GM12878 (cell line): ENCODE results near the gene PKP2.

Experiments used
- BMI1 ChIP-seq: fragments of 450-650 bp; IDR thresholded peaks from 2 replicates; pipeline ENCODE4 v1.6.1; 2016; ENCODE audit warnings: mild to moderate bottlenecking, moderate library complexity, borderline replicate concordance
- CHD2 ChIP-seq: IDR thresholded peaks from 2 replicates; pipeline ENCODE4 v1.6.1; 2011; ENCODE audit warnings: low read depth, low read length, improper control_type of control experiment, borderline replicate concordance
- CTCF ChIP-seq, 3 experiments: IDR thresholded peaks in 2 of 3; conservative IDR thresholded peaks in 1 of 3; 2 replicates each; pipeline ENCODE4 v1.5.1; 2011; ENCODE audit warnings: low read depth in 3 of 3, low read length in 3 of 3, mild to moderate bottlenecking in 3 of 3, control low read depth in 2 of 3, moderate library complexity in 2 of 3, inconsistent platforms in 1 of 3, mixed read lengths in 1 of 3; ENCODE audit not compliant: control insufficient read depth in 2 of 3, insufficient read depth in 1 of 3; ENCODE audit errors: extremely low read depth in 1 of 3
- GABPA ChIP-seq: IDR thresholded peaks from 2 replicates; pipeline ENCODE4 v1.6.1; 2014; ENCODE audit warnings: antibody characterized with exemption, low read depth, mild to moderate bottlenecking, inconsistent platforms
- JUNB ChIP-seq: IDR thresholded peaks from 2 replicates; pipeline ENCODE4 v1.6.1; 2016; ENCODE audit warnings: antibody characterized with exemption, mild to moderate bottlenecking
- JUND ChIP-seq: IDR thresholded peaks from 2 replicates; pipeline ENCODE4 v1.6.1; 2012; ENCODE audit warnings: low read depth, mild to moderate bottlenecking, low read length, improper control_type of control experiment, moderate library complexity
- PAX5 ChIP-seq: IDR thresholded peaks from 2 replicates; pipeline ENCODE4 v1.6.1; 2011; ENCODE audit warnings: low read depth, low read length, borderline replicate concordance
- ZNF384 ChIP-seq: IDR thresholded peaks from 2 replicates; pipeline ENCODE4 v1.6.1; 2012; ENCODE audit warnings: low read depth, mild to moderate bottlenecking, low read length, improper control_type of control experiment, borderline replicate concordance
- TF ChIP-seq, protein P1 (sequence below): IDR thresholded peaks from 2 replicates; pipeline ENCODE4 v1.6.1; 2011; ENCODE audit warnings: mild to moderate bottlenecking, low read depth, low read length, moderate library complexity; ENCODE audit not compliant: insufficient replicate concordance

DNA sequence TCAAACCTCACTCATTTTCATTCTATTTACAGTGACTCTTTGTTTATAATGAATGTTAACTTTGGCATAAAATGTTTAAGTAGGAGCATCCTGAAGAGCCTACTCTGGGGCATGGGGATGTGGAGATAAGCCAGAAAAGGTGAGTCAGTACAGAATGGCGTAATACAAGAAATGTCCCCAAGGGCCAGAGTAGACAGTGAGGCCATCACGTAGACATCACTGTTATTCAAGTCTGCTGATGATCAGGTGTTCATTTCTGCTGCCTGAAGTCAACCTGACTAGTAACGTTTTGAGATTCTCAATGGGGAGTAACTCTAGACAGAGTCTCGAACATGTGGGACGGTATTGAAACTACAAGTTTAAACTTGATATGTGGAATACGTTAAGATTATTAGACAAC lies 47.6 kb upstream of the PKP2 start:
- TF ChIP-seq, protein P1, sequence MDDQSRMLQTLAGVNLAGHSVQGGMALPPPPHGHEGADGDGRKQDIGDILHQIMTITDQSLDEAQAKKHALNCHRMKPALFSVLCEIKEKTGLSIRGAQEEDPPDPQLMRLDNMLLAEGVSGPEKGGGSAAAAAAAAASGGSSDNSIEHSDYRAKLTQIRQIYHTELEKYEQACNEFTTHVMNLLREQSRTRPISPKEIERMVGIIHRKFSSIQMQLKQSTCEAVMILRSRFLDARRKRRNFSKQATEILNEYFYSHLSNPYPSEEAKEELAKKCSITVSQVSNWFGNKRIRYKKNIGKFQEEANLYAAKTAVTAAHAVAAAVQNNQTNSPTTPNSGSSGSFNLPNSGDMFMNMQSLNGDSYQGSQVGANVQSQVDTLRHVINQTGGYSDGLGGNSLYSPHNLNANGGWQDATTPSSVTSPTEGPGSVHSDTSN, result no peak
- TF ChIP-seq CTCF (IDR thresholded peaks at IDR 0.05 in 2 of 3, conservative IDR thresholded peaks at IDR 0.05 in 1 of 3; ENCODE audit: control insufficient read depth in 2 of 3, extremely low read depth in 1 of 3, insufficient read depth in 1 of 3, low read depth in 3 of 3, low read length in 3 of 3) (no peak), JUND (no peak), PAX5 (no peak), ZNF384 (no peak), BMI1 (no peak), JUNB (no peak), CHD2 (no peak), GABPA (no peak)
